ENCODE results near the gene ZNF18.

The ZNF18 gene, protein sequence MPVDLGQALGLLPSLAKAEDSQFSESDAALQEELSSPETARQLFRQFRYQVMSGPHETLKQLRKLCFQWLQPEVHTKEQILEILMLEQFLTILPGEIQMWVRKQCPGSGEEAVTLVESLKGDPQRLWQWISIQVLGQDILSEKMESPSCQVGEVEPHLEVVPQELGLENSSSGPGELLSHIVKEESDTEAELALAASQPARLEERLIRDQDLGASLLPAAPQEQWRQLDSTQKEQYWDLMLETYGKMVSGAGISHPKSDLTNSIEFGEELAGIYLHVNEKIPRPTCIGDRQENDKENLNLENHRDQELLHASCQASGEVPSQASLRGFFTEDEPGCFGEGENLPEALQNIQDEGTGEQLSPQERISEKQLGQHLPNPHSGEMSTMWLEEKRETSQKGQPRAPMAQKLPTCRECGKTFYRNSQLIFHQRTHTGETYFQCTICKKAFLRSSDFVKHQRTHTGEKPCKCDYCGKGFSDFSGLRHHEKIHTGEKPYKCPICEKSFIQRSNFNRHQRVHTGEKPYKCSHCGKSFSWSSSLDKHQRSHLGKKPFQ

DNA sequence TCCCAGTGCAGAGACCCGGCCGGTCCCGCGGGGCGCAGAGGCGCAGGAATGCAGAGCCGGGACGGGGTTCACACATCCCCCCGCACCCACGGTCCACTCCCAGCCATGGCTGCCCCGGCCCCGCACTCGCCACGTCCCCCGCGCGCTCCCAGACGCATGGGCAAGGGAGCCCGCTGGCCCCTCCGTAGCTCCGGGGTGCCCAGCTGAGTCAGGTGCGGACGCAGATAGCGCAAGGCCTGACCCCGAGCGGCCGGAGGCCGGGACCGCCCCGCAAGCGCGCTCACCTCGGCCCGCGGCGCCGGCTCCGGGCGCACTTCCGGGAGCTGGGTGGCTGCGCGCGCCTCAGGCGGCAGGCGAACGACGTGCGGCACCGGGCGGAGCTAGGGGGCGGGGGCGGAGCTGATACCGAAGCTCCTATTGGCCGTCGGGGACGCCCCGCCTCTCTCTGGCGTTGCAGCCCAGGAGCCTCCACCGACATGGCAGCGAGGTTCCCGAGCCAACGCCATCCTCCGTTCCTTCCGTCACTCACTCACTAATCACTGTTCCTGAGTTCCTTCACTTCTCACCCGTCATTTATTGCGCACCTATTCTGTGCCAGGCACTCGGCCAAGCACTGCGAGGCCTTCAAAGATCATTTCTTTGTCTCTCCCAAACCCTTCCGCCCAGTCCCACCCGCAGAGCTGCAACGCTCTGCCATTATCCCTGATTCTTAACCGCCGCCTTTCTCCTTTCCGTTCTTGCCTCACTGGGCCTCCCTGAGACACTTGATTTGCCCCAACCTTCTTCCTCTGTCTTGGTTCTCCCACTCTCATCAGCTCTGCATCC lies at the start of gene ZNF18:
ZNF18 (minus strand) TSS at position 329 of the 825 bp plus-strand sequence. CDS start 4,646 bp downstream, outside the sequence.
- TF ChIP-seq GATA2 (IDR thresholded peaks at IDR 0.05; ENCODE audit: low read depth, low read length) (no peak), GATA3 (IDR thresholded peaks at IDR 0.05; ENCODE audit: low read depth, low read length) (no peak)

DNA sequence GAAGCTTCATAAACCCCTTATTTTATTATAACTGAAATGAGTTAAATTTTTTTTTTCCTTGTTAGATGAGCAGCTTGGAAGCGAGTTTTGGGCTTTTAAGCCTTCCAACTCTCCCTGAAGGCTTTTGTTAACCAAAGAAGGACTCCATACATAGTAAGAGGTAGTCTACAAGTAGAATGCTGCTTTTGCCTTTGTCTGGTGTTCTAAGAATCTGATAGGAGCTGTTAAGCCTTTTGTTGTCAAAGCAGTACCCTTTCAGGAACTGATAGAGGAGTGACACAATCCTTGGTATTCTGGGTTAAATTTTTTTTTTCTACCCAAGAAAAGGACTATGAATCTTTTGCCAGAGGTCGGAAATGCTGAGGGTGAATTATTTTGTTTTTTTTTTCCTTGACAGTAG lies 49.5 kb upstream of the ZNF18 start:
- TF ChIP-seq GATA2 (IDR thresholded peaks at IDR 0.05; ENCODE audit: low read depth, low read length) = no peak
- TF ChIP-seq GATA3 (IDR thresholded peaks at IDR 0.05; ENCODE audit: low read depth, low read length) = no peak

DNA sequence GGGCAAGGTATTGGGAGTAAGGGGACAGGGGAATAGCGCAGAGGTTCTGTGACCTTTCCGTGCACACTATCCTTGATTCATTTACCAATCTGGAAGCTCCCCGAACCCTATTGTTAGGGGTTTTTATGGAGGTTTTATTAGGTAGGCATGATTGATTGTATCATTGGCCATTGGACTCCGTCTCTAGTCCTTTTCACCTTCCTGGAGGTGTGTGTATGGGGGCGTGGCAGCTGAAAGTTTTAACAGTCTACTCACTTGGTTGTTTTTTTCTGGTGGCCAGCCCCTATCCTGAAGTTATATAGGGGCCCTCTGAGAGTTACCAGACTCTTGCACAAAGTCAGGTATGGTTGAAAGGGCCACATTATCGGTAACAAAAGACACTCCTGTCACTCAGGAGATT lies 46.4 kb upstream of the ZNF18 start:
- no peak for TF ChIP-seq GATA2 (IDR thresholded peaks at IDR 0.05; ENCODE audit: low read depth, low read length)
- no peak for TF ChIP-seq GATA3 (IDR thresholded peaks at IDR 0.05; ENCODE audit: low read depth, low read length)

DNA sequence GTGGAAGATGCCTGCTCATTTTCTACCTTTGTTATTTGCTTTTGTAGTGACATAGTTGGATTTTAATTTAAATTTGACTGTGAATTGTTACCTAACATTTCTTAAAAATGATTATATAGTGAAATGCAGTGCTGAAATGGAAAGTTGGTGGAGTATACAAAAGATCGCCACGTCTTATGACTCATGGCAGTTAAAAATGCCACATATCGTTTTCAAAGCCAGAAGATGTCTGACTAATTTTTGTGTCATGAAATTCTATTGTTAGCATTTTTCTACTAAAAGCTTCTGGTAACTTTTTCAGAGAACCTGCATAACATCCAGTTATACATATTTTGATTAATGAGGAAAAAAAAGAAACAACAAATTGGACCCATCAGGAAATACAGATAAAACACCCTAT lies 44.0 kb upstream of the ZNF18 start:
- no peak for TF ChIP-seq GATA2 (IDR thresholded peaks at IDR 0.05; ENCODE audit: low read depth, low read length)
- TF ChIP-seq GATA3 (IDR thresholded peaks at IDR 0.05; ENCODE audit: low read depth, low read length) = no peak

DNA sequence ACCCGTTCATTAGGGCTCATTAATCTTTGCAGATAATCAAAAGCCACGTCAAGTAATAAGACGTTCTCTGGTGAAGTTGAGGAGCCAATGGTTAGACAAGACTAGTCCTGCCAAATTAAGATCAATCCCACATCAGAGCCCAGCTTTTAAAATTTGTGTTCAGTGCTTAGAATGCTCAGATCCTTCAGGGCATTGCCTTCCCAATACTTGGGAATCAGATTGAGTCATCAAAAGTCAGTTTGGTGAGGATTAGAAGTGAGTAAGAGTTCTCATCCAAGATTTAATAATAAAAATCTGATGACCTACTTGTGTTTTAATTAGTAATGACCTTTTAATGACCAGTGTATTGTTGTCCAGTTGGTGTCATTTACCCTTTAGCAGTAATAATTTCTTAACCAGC lies 43.2 kb upstream of the ZNF18 start:
- no peak for TF ChIP-seq GATA2 (IDR thresholded peaks at IDR 0.05; ENCODE audit: low read depth, low read length)
- no peak for TF ChIP-seq GATA3 (IDR thresholded peaks at IDR 0.05; ENCODE audit: low read depth, low read length)

DNA sequence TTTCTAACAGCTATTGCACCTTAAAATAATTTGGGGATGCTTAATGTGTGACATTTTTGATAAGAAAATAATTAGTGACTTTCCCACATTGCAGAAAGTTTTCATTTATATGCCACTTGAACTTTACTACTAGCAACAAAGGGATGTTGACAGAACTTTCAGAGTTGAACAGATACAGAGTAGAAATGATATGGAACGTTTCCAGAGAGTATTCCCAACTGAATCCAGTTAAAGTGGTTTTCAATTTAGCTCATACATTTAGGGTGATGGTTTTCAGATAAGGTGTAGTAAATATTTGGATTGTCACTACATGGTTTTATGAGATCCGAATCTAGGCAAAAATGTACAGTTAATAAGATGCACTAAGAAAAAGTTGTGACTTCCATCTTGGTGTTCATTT lies 40.7 kb upstream of the ZNF18 start:
- no peak for TF ChIP-seq GATA3 (IDR thresholded peaks at IDR 0.05; ENCODE audit: low read depth, low read length)
- no peak for TF ChIP-seq GATA2 (IDR thresholded peaks at IDR 0.05; ENCODE audit: low read depth, low read length)

DNA sequence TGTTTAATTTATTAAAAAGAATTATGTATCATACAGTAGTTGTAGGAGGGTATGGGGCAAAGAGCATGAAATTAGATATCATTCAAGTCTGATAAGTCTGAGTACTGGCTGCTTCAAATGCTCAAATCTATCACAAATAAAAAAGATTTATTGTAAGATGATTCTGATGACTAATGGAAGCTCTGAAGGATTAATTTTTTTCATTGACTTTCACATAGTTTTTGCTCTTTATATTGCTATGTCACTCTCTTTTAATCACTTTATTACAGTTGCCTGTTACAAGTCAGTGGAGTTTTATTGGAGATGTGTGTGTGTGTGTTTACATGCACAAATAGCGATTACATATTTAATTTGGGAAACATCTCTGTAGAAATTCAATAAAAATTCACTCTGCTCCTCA lies 38.4 kb upstream of the ZNF18 start:
- no peak for TF ChIP-seq GATA2 (IDR thresholded peaks at IDR 0.05; ENCODE audit: low read depth, low read length)
- TF ChIP-seq GATA3 (IDR thresholded peaks at IDR 0.05; ENCODE audit: low read depth, low read length) = no peak

DNA sequence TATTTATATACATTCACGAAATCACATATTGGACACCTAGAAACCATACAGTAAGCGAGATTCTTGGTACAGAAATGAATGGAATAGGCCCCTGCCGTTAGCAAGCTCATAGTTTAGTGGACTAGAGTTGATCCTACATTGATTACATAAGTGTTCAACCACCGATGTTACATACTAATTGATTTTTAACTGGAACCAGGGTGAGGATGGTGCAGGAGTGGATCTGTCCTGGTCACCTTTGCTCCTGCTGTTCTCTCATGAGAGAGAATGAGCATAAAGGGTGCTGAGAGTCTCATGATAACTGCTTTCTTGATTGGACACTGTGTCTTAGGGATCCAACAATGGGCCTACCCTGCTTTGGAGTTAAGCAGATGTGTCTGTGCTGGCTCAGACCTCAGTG lies 37.3 kb upstream of the ZNF18 start:
- TF ChIP-seq GATA3 (IDR thresholded peaks at IDR 0.05; ENCODE audit: low read depth, low read length) (no peak), GATA2 (IDR thresholded peaks at IDR 0.05; ENCODE audit: low read depth, low read length) (no peak)

DNA sequence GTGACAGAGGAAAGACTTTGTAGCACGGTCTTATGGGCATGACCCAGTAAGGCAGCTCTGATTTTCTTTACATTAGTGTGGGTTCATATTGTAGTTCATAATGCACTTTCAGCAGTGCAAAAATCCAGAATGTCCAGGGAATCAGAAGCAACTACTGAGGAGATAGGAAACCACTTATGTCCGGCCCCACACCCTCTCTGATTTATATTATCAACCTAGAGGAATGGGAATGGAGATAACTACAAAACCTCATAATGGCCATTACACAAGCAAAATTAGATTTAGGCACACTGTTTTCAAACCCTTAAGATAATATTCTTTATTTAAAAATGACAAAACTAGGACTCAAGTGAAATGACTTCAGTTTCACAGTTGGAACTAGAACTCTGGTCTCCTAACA lies 31.3 kb upstream of the ZNF18 start:
- TF ChIP-seq GATA2 (IDR thresholded peaks at IDR 0.05; ENCODE audit: low read depth, low read length) (no peak), GATA3 (IDR thresholded peaks at IDR 0.05; ENCODE audit: low read depth, low read length) (no peak)

DNA sequence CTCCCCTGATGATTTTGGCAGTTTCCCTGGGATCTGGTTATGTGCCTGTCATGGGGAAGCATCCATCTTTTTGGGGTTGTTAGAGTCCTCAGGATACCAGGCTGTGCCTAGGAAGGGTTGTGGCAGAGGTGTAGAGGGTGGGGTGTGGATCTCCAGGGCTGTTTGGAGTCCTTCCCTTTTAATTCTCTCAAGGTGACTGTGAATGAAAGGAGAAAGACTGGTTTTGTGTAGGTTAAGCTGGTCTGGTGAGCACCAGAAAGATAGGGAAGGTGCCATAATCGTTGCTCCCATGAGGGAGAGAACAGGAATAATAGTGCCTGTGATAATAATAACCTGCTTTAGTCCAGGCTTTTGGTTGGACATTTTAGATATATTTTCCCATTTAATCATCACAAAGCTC lies 30.4 kb upstream of the ZNF18 start:
- TF ChIP-seq GATA2 (IDR thresholded peaks at IDR 0.05; ENCODE audit: low read depth, low read length) (no peak), GATA3 (IDR thresholded peaks at IDR 0.05; ENCODE audit: low read depth, low read length) (no peak)

DNA sequence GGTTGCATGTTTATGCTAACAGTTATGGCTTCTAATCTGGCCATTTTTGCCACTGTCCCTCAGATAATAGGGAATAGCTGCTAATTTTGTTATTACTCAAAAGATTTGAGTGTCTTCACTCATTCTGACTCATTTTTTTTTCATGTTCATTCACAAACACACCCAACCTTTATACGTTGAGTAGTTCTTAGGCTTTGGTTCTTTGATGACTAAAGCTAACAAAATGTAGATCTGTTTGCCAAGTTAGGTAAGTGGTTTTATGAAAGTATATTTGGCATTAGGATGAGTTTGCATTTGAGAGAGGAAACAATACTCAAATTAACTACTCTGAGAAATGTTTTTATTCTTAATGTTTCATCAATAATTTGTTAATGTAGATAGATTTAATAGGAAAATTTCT lies 27.1 kb upstream of the ZNF18 start:
- TF ChIP-seq GATA3 (IDR thresholded peaks at IDR 0.05; ENCODE audit: low read depth, low read length) = no peak
- TF ChIP-seq GATA2 (IDR thresholded peaks at IDR 0.05; ENCODE audit: low read depth, low read length) = no peak

DNA sequence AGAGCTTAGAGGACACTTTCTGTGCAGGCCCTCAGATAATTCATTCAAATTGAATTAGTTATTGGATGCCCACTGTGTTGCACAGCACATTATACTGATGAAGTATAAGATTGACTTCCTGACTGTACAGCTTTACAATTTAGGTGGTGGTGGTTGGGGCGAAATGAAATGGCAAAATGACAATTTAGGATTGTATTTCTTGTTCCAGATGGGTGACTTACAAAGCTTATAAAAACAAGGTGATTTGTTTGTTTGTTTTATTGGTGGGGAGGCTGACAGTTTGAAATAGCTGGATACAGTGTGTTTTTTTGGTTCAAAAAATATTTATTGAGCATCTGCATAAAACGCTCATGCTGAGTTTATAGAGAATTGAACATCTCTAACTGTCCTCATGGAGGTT lies 25.0 kb upstream of the ZNF18 start:
- TF ChIP-seq GATA3 (IDR thresholded peaks at IDR 0.05; ENCODE audit: low read depth, low read length) = no peak
- TF ChIP-seq GATA2 (IDR thresholded peaks at IDR 0.05; ENCODE audit: low read depth, low read length) = no peak

DNA sequence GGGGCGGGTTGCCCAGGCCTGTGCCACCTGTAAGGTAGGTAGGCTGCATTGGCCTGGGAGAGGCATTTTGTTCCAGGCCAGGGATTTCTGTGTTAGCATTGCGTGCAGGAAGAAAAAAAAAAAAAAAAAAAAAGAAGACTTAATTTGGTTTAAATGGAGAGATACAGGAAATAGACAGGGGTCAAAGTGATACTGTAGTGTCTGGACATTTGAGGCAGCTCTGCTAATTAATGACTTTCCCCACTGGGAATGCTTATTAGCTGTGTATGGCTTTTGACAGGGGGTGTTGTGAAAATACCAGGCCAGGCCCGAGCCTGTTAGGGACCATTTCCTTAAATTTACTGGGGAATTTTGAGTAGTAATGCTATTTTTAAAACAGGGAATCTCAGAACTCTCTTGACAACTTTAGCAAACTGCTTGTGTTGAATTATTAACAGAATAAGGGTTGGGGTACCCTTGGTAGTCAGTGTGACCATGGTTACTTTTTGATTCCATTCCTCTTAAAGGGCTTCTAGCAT lies 24.4 kb upstream of the ZNF18 start:
- TF ChIP-seq GATA2 (IDR thresholded peaks at IDR 0.05; ENCODE audit: low read depth, low read length) (no peak), GATA3 (IDR thresholded peaks at IDR 0.05; ENCODE audit: low read depth, low read length) (no peak)
